Aorta (tissue), 5 donors: Measurements from ENCODE around the gene TBX3. TPM values are rescaled to one million over a fixed set of nuclear protein-coding genes. Genes with fewer than 3 reads are reported as not detected.
"Not testable (repeated sequence)": the region's sequence is repeated elsewhere in the genome, so short reads cannot be mapped to it uniquely, and the experiment has no call there.

Experiments
- ATAC-seq: fragments of 200-7000 bp; cut with Tn5 transposase; one replicate; pipeline ENCODE4 v1.9.1; 2022; ENCODE audit warnings: moderate library complexity; ENCODE audit not compliant: low FRiP score
- DNase-seq, 2 donors: peaks; one replicate each; pipeline ENCODE4 v3.0.0-alpha.2; 2020
- H3K27ac ChIP-seq, 2 donors: one replicate each; pipeline ENCODE4 v1.5.1; 2013; ENCODE audit warnings: low read length in 2 of 2, mild to moderate bottlenecking in 2 of 2, moderate library complexity in 2 of 2, control low read depth in 1 of 2, inconsistent platforms in 1 of 2, low read depth in 1 of 2
- H3K27me3 ChIP-seq, 2 donors: one replicate each; pipeline ENCODE4 v1.6.1; 2013; ENCODE audit warnings: control low read depth in 1 of 2, low read length in 1 of 2, mild to moderate bottlenecking in 1 of 2, moderate library complexity in 1 of 2; ENCODE audit not compliant: insufficient read depth in 2 of 2, control insufficient read depth in 1 of 2
- H3K36me3 ChIP-seq, 2 donors: one replicate each; pipeline ENCODE4 v1.6.1; 2013; ENCODE audit warnings: control low read depth in 1 of 2, low read length in 1 of 2, mild to moderate bottlenecking in 1 of 2; ENCODE audit not compliant: insufficient read depth in 2 of 2, control insufficient read depth in 1 of 2
- H3K4me1 ChIP-seq, 2 donors: one replicate each; pipeline ENCODE4 v1.6.1; 2013; ENCODE audit warnings: low read length in 2 of 2, control low read depth in 1 of 2, mild to moderate bottlenecking in 1 of 2, moderate library complexity in 1 of 2; ENCODE audit not compliant: insufficient read depth in 2 of 2, control insufficient read depth in 1 of 2
- H3K4me3 ChIP-seq, 2 donors: one replicate each; pipeline ENCODE4 v1.5.1; 2013; ENCODE audit warnings: low read length in 2 of 2, control low read depth in 1 of 2, mild to moderate bottlenecking in 1 of 2
- H3K9me3 ChIP-seq: one replicate; pipeline ENCODE4 v1.6.1; 2013; ENCODE audit warnings: mild to moderate bottlenecking, low read length; ENCODE audit not compliant: control insufficient read depth
- WGBS, 2 donors: extraction: QIAGEN DNeasy Blood & Tissue Kit; methylation state at CpG; one replicate each; pipeline ENCODE4 v1.1.7; 2013; 5-methylcytosine and 5-hydroxymethylcytosine counted together
- intact Hi-C, 2 donors: fragments of 100-400 bp; cut with DNase I; formaldehyde crosslinking; loops; one replicate each; pipeline versions ENCODE4 v1.14.2 to v1.15.0; 2022
- polyA plus RNA-seq, 2 donors: library from polyadenylated mRNA; stranded (reverse); fragments of 200-250 nt; gene quantifications; one replicate each; pipeline ENCODE4 v1.2.3, GENCODE V29; 2013
- total RNA-seq, 2 donors: library from RNA; stranded (reverse); fragmentation: NEBNext Ultra II Directional; extraction: Animal tissue kit (Norgen Biotek cat#: 25700); gene quantifications; one replicate each; pipeline ENCODE4 v1.2.1, GENCODE V29; 2021
- donor health status: healthy with polysubstance abuse.
- donor health status: Bipolar disorder and iron deficiency.
- donor health status: DM: no; HTN: no; CAD: no.
- donor health status: DM: no; HTN: no; CAD: no.
- donor health status: DM: yes; HTN: yes; CAD: no.

The TBX3 gene
- total and polyA plus RNA-seq, 4 donors: 2.2 to 6.8 (median 4.4) TPM

- peaks cover 4% of the 10 kb centered on the region for H3K9me3 ChIP-seq
- 12 to 13% methylated on average over 7 of the region's 7 CpGs for WGBS, 2 donors
- no peaks in the 10 kb centered on the region for H3K4me1 ChIP-seq
- intact Hi-C loops: no loop called here
- no peak overlapping the region for H3K27ac ChIP-seq
- H3K4me3 ChIP-seq: no peak overlapping the region
- no peaks in the 10 kb centered on the region for H3K36me3 ChIP-seq
- ATAC-seq (no peak), DNase-seq (no peak)
- no peaks in the 10 kb centered on the region for H3K27me3 ChIP-seq
Observed at GRCh38 chr12:114710151-114710550, 26.2 kb upstream of the TBX3 start.

GRCh38 chr12:114709112-114709511 lies 25.1 kb upstream of the TBX3 start:
- Histone ChIP-seq H3K9me3 (peaks cover 4% of the 10 kb centered on the region), H3K4me1 (no peaks in the 10 kb centered on the region), H3K36me3 (no peaks in the 10 kb centered on the region), H3K4me3 (no peak overlapping the region), H3K27ac (no peak overlapping the region), H3K27me3 (no peaks in the 10 kb centered on the region)
- no peak for DNase-seq
- intact Hi-C loops: no loop called here
- no peak for ATAC-seq
- WGBS, 2 donors: 85 to 88% methylated on average over 9 of the region's 9 CpGs

GRCh38 chr12:114708598-114708997 lies 24.6 kb upstream of the TBX3 start:
- ATAC-seq, H3K9me3 ChIP-seq, H3K27ac ChIP-seq, H3K36me3 ChIP-seq, intact Hi-C loops, H3K27me3 ChIP-seq, H3K4me1 ChIP-seq, DNase-seq, H3K4me3 ChIP-seq: not testable (repeated sequence)
- WGBS, 2 donors: 92 to 97% methylated on average over 5 of the region's 5 CpGs

GRCh38 chr12:114704096-114704495 lies 20.1 kb upstream of the TBX3 start:
- Histone ChIP-seq H3K9me3 (no peaks in the 10 kb centered on the region), H3K36me3 (no peaks in the 10 kb centered on the region), H3K4me1 (no peaks in the 10 kb centered on the region), H3K4me3 (no peak overlapping the region), H3K27ac (no peak overlapping the region), H3K27me3 (peaks cover 0 to 2% of the 10 kb centered on the region in 2 donors)
- ATAC-seq (no peak), DNase-seq (no peak)
- intact Hi-C loops: loop anchor here in 1 of 2 donors (5.0 kb wide), 1 partner anchor 943 kb away; no protein-coding TSS in a partner anchor
- 69 to 70% methylated on average over 3 of the region's 3 CpGs for WGBS, 2 donors

- H3K27me3 ChIP-seq: peaks cover 0 to 2% of the 10 kb centered on the region in 2 donors
- no peaks in the 10 kb centered on the region for H3K4me1 ChIP-seq
- intact Hi-C loops: loop anchor here in 1 of 2 donors (5.0 kb wide), 1 partner anchor 944 kb away; no protein-coding TSS in a partner anchor
- no peak overlapping the region for H3K4me3 ChIP-seq
- H3K36me3 ChIP-seq: no peaks in the 10 kb centered on the region
- DNase-seq (no peak), ATAC-seq (no peak)
- no peak overlapping the region for H3K27ac ChIP-seq
- WGBS, 2 donors: 6 to 8% methylated on average over 6 of the region's 6 CpGs
- no peaks in the 10 kb centered on the region for H3K9me3 ChIP-seq
Observed at GRCh38 chr12:114703060-114703493, 19.1 kb upstream of the TBX3 start.

- DNase-seq: no peak
- intact Hi-C loops: loop anchor here in 1 of 2 donors (5.0 kb wide), 1 partner anchor 945 kb away; no protein-coding TSS in a partner anchor
- H3K27ac ChIP-seq: no peak overlapping the region
- peaks cover 0 to 2% of the 10 kb centered on the region in 2 donors for H3K27me3 ChIP-seq
- no peak for ATAC-seq
- no peak overlapping the region for H3K4me3 ChIP-seq
- no peaks in the 10 kb centered on the region for H3K4me1 ChIP-seq
- no peaks in the 10 kb centered on the region for H3K9me3 ChIP-seq
- H3K36me3 ChIP-seq: no peaks in the 10 kb centered on the region
- WGBS, 2 donors: 9 to 11% methylated on average over 10 of the region's 10 CpGs
Observed at GRCh38 chr12:114702462-114702861, 18.5 kb upstream of the TBX3 start.

- ATAC-seq: no peak
- intact Hi-C loops: loop anchor here in 1 of 2 donors (5.0 kb wide), 1 partner anchor 946 kb away; no protein-coding TSS in a partner anchor
- Histone ChIP-seq H3K9me3 (no peaks in the 10 kb centered on the region), H3K4me1 (no peaks in the 10 kb centered on the region), H3K27ac (no peak overlapping the region), H3K27me3 (peaks cover 0 to 2% of the 10 kb centered on the region in 2 donors), H3K4me3 (no peak overlapping the region), H3K36me3 (no peaks in the 10 kb centered on the region)
- no peak for DNase-seq
- WGBS, 2 donors: 24 to 43% methylated on average over 1 of the region's 1 CpG
Observed at GRCh38 chr12:114701553-114701952, 17.6 kb upstream of the TBX3 start.

GRCh38 chr12:114701104-114701414 lies 17.1 kb upstream of the TBX3 start:
- ATAC-seq (no peak), DNase-seq (no peak)
- no peak overlapping the region for H3K4me3 ChIP-seq
- H3K4me1 ChIP-seq: no peaks in the 10 kb centered on the region
- H3K9me3 ChIP-seq: no peaks in the 10 kb centered on the region
- 20 to 39% methylated on average over 3 of the region's 3 CpGs for WGBS, 2 donors
- H3K36me3 ChIP-seq: no peaks in the 10 kb centered on the region
- H3K27me3 ChIP-seq: peaks cover 0 to 2% of the 10 kb centered on the region in 2 donors
- intact Hi-C loops: loop anchor here in 1 of 2 donors (5.0 kb wide), 1 partner anchor 946 kb away; no protein-coding TSS in a partner anchor
- no peak overlapping the region for H3K27ac ChIP-seq

GRCh38 chr12:114700392-114701103 lies 16.6 kb upstream of the TBX3 start:
- Histone ChIP-seq H3K27me3 (peaks cover 0 to 2% of the 10 kb centered on the region in 2 donors), H3K27ac (no peak overlapping the region), H3K4me1 (no peaks in the 10 kb centered on the region), H3K36me3 (no peaks in the 10 kb centered on the region), H3K9me3 (no peaks in the 10 kb centered on the region), H3K4me3 (no peak overlapping the region)
- intact Hi-C loops: loop anchor here in 1 of 2 donors (5.0 kb wide), 1 partner anchor 947 kb away; no protein-coding TSS in a partner anchor
- DNase-seq (no peak), ATAC-seq (no peak)
- WGBS, 2 donors: 6 to 9% methylated on average over 33 of the region's 33 CpGs
